IPS-11a (cell line): Measurements from ENCODE around the gene KCNN4.
"Not testable (repeated sequence)": the region's sequence is repeated elsewhere in the genome, so short reads cannot be mapped to it uniquely, and the experiment has no call there.

Experiments
- H3K4me3 ChIP-seq: one replicate; pipeline ENCODE4 v1.5.1; 2013; ENCODE audit warnings: low read depth, low read length, control low read depth

Gene KCNN4

GRCh38 chr19:43775299-43775890 is 5.4 kb downstream of the KCNN4 start:
- no peak overlapping the region for H3K4me3 ChIP-seq

DNA sequence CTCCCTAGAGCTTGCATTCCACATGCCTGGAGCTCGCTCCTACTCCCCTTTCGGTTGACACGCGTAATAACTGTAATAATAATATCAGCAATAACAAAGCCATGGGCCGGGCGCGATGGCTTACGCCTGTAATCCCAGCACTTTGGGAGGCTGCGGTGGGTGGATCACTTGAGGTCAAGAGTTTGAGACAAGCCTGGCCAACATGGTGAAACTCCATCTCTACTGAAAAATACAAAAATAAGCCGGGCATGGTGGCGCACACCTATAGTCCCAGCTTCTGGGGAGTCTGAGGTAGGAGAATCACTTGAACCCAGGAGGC is 5.9 kb downstream of the KCNN4 start:
- peak overlapping the region; percentile 47 for H3K4me3 ChIP-seq

DNA sequence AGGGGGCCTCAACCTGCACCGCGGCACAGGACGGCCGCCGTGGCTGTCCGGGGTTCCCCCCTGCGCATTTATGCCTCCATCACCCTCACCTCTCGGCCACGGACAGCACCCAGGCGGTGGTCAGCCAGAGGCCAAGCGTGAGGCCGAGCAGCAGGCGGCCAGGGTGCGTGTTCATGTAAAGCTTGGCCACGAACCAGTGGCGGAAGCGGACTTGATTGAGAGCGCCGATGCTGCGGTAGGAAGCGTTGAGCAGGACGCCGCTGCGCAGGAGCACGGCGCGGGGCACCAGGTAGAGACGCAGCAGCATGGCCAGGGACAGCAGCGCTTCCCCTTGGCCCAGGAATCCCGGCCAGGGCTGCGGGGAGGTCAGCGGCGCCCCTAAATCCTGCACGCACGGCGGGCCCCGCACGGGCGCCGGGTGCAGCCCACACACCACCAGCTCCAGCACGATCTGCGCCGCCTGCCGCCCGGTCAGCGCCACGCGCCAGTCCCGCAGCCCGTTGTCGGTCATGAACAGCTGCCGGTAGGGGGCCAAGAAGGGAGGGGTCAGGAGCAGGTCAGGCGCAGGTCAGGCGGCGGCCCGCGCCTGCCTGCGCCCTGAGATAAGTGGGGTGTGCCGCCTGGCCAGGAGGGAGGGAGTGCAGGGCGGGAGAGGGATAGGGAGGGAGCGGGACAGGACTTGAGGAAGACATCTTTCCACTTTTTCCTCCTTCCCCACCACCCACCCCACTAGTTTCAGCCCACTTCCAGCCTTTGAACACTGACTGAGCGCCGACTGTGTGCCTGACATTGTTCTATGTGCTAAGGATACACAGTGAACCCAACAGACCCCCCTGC is 6.5 kb downstream of the KCNN4 start:
- peak overlapping the region; percentile 47 for H3K4me3 ChIP-seq

DNA sequence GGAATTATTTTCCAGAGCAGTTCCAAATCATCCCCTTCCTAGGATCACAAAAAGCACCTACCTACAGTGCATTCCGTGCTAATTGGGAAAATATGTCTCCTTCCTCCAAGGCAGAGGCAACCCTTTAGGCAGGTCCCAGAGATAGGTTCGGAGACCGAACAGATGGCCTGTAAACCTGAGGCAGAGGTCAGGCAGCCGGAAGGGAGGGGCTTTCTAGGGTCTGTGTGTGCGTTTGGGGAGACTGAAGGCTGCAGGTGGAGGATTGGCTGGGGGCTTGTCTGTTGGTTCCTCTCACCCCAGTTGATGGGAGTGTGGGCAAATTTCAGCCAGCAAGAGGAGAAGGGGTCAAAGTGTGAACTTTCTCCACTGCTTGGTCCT is 7.1 kb downstream of the KCNN4 start:
- peak overlapping the region; percentile 47 for H3K4me3 ChIP-seq

GRCh38 chr19:43769256-43769655 is 11.5 kb downstream of the KCNN4 start:
- H3K4me3 ChIP-seq = no peak overlapping the region

DNA sequence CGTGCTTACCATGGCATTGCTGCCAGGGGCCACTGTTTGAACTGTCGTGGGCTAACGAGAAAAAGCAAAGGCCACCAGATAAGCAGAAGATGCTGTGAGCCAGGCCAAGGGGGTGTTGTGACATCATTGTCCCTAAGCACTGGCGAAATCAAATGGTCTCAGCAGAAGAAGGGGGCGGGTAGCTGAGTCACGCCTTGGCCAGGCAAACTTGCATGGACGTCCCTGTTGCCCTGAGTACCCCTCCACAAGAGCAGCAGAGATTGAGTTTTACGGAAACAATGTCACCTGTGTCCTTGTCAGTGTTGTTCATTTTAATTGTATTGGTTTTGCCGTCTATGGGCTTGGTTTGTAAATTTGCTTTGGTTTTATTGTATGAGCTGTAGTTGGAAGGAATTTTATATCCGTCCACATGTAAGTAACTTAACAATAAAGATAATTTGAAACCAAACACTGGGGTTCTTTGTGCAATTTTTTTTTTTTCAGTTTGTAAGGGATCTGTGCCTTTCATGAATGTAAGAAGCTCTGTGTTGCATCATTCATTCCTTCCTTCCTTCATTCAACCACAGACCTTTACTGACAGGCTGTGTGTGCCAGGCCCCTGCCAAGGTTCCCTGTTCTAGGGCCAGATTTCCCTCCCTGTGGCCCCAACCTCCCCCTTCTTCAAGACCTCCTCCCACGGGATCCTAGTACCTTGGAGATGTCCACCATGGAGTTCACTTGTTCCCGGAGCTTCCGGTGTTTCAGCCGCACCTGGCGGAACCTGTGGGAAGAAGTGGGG is 12.3 kb downstream of the KCNN4 start:
- no peak overlapping the region for H3K4me3 ChIP-seq

DNA sequence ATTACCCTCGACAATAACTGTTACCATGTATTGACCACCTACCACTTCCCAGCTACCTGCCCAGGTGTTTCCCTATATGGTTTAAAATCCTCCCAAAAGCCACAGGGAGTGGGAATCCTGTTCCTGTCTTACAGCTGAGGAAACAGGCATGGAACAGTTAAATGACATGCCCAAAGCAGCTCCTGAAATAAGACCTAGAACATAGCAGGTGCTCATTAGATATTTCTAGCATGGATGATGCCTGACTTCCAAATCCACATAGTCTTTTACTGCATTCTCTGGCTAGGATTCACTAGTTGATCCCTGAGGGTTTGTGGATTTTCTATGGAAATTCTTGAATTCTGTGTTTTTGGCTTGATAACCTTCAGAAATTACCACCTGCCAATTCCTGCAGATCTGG is 13.0 kb downstream of the KCNN4 start:
- H3K4me3 ChIP-seq = no peak overlapping the region

GRCh38 chr19:43767316-43767715 is 13.5 kb downstream of the KCNN4 start:
- no peak overlapping the region for H3K4me3 ChIP-seq

DNA sequence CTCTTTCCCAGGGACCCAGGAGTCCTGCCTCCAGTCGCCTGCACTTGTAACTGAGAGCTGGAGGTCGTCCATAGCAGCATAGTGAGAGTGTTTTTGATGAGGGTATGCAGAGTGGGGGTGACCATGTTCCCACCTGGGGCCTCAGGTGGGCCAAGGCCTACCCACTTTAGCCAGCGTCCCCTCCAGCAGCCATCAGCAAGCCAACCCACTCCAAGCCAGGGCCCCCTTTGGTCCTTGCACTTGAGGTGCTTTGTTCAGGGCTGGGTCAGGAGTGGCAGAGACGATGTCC is 14.1 kb downstream of the KCNN4 start:
- no peak overlapping the region for H3K4me3 ChIP-seq

DNA sequence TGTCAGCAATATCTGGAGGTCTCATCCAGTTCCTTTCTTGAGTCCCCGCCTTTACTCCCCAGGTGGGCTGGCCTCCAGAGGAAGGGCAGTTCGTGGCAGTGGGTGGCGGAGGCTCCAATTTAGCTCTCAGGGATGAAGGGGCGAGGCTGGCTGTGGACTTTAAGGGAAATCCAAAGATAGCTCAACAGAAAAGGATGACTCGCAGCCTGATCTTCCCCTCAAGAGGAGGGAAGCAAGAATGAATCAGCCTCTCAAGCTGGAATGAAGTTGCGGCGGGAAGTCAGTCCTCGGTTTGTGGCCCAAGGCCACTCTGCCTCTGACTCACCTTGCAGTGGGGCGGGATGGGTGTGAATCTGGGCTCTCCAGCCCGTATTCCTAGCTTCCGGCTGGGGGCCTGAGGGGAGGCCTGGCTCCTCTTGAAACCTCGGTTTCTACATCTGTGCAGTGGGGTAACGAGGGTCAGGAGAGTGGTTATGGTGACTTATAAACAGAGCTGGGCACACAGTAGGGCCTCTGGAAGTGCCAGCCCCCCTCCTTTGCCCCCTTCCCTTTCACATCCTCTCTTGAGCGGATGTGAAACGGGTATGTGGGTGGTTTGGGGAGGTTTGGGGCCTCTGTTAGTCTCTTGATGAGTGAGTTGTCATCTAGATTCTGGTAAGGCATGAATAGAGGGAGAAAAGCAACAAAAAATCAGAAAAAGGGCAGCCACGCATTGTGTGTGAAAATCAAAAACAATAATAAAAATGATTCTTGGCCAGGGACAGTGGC is 15.5 kb downstream of the KCNN4 start:
- H3K4me3 ChIP-seq = no peak overlapping the region

GRCh38 chr19:43764684-43765083 is 16.1 kb downstream of the KCNN4 start:
- H3K4me3 ChIP-seq = not testable (repeated sequence)

GRCh38 chr19:43763473-43763939 is 17.3 kb downstream of the KCNN4 start:
- no peak overlapping the region for H3K4me3 ChIP-seq

DNA sequence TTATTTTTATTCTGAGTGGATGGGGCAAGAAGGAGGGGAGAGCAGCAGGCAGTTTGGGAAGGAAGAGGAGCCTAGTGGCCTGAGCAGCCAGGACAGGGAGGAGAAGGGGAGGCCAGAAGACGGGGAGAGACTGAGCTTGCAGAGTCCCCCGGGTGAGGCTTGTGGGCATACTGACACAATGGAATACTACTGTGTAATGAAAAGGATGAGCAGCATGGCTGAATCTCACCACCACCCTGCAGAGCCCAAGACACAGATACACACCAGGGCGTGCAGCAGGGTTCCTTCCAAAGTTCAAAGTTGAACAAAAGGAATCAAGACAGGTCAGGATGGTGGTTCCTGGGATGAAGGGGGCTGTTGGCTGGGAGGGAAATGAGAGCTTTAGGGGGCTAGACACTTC is 18.0 kb downstream of the KCNN4 start:
- H3K4me3 ChIP-seq = no peak overlapping the region

DNA sequence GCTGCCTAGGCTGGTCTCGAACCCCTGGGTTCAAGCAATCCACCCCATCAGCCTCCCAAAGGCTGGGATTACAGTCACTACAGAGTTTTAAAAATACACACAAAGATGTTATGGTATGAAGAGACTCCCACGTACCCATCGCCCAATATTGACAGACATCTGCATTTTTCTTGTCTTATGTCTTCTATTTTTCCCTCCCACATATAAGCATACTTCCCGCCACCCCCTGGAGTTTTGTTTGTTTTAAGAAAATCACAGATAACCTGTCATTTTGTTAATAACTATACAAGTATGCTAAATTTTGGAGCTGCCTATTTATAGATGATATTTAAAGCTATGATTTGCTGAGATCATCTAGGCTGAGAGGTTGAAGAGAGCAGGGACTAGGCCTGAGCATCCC is 19.8 kb downstream of the KCNN4 start:
- no peak overlapping the region for H3K4me3 ChIP-seq

DNA sequence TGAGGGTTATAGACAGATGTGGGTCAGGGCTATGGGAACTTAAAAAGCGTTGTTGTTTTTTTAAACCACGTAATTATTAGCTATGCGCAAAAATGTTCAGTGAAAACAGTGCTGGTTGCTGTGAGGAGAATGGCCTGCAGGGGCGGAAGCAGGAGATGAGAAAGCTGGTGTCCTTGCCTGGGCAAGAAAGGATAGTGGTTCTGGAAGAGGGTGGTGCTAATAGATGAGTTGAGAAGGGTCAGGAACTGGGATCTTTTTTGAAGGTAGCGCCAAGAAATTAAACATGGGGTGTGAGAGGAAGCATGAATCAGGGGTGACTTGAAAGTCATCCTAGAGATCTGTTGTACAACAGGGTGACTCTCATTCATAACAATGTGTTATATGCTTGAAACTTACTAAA is 21.3 kb downstream of the KCNN4 start:
- no peak overlapping the region for H3K4me3 ChIP-seq

- H3K4me3 ChIP-seq = peak overlapping the region; percentile 87
Measured at GRCh38 chr19:43755256-43755801, 25.4 kb downstream of the KCNN4 start.

GRCh38 chr19:43754503-43755255 is 26.1 kb downstream of the KCNN4 start, which contains the start of gene SMG9:
Gene SMG9, minus strand, starts transcription at chr19:43754962. Its CDS starts 4,221 bp downstream, at chr19:43750741.
- H3K4me3 ChIP-seq = peak within 1 kb of the TSS; percentile 87

DNA sequence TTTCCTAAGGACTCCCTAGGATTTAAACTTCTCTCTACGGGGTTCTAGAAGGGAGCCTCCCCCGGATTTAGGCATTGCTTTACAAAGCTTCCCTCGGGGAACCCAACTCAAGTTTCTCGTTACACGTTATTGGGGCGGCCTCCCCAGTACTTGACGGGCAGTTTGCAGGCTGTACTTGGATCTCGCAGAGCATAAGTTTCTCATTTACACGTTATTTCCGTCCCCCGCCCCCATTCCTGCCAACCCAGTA is 26.6 kb downstream of the KCNN4 start:
- peak overlapping the region; percentile 87 for H3K4me3 ChIP-seq

GRCh38 chr19:43752287-43752875 is 28.4 kb downstream of the KCNN4 start:
- no peak overlapping the region for H3K4me3 ChIP-seq
